Epithelial cell of prostate (primary cell): ENCODE measurements around the gene SH3RF3.
A peak's percentile ranks its signal among the peaks of the same experiment; 100 is the strongest.

Experiments
- DNase-seq: peaks from one replicate; pipeline ENCODE4 v3.0.0-alpha.2; 2011; ENCODE audit warnings: low read depth, low spot score
- H3K27ac ChIP-seq: fragments of 450-650 bp; 2 replicates; pipeline ENCODE4 v1.5.1; 2017; ENCODE audit warnings: mild to moderate bottlenecking

Gene SH3RF3

GRCh38 chr2:109513749-109514588, 385.0 kb downstream of the SH3RF3 start:
- H3K27ac ChIP-seq, result peak overlapping the region; percentile 0
- DNase-seq, result peak; percentile 56

GRCh38 chr2:109514857-109515256, 385.9 kb downstream of the SH3RF3 start:
- DNase-seq, result no peak
- H3K27ac ChIP-seq, result no peak overlapping the region

DNA sequence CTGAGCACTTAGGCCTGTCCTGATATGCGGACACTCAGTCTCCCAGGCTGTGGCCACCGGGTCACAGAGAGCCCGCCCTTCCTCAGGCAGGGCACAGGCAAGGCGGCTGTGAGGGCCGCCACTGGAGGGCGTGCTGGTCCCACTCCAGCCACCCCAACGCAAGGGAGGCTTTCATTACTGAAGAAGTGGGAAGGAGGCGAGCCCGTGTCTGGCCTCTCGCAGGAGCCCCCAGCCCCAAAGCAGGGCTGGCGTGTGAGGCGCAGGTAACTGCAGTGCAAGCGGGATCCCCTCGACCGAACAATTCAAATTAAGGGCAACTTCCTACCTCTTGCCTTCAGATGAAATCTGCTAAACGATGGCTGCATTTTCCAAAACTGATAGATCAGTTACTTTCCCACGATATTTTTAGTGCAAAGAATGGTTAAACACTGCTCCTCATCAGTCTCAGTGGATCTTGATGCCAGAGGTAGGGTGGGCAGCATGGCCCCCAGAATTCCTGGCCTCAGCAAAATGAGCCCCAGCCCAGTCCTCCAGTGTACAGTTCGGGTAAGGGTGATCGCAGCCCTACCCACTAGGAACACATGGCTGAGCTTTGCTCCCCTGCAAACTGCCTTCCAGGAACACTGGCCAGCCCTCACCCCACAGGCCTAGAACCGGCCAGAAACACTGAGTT, 387.6 kb downstream of the SH3RF3 start:
- no peak for DNase-seq
- no peak overlapping the region for H3K27ac ChIP-seq

DNA sequence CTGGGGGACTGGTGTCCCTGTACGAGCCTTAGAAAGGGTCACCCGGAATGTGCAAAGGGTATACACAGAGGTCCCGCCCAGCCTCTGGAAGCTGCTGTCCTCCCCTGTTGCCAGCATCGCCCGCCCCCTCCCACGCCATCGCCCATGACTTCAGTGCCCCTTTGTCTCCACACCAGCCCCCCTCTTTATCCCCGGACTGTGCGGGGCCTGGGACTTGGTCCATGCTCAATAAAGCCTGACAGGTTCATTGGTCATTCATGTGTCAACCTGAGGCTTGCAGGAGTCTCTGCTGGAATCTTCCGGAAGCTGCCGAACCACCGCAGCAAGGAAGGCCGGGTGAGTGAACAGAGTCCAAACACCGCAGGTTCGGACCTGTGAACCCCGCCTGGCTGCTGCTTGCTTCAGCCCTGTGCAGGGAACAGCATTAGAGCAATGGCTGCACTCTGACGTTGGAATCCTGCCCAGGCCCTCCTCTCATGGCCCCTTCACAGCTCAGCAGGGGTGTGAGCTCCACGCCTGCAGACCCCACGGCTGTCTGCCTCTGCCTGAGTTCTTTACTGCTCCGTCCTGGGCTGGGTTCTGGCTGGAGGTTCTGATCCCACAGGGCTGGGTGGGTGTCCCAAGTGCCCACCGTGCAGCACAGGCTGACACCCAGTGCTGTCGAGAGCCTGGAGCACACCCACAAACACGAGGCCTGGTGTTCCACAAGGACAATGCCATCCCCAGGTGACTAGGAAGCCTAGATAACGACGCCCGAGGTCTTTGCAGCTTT, 388.3 kb downstream of the SH3RF3 start:
- no peak for DNase-seq
- H3K27ac ChIP-seq, result no peak overlapping the region

- DNase-seq, result no peak
Observed at GRCh38 chr2:109519513-109519912, 390.5 kb downstream of the SH3RF3 start.

GRCh38 chr2:109521233-109522062, 392.4 kb downstream of the SH3RF3 start:
- no peak overlapping the region for H3K27ac ChIP-seq
- no peak for DNase-seq

More at GRCh38 chr2:109519513-109519912, 390.5 kb downstream of the SH3RF3 start:
- no peak overlapping the region for H3K27ac ChIP-seq

DNA sequence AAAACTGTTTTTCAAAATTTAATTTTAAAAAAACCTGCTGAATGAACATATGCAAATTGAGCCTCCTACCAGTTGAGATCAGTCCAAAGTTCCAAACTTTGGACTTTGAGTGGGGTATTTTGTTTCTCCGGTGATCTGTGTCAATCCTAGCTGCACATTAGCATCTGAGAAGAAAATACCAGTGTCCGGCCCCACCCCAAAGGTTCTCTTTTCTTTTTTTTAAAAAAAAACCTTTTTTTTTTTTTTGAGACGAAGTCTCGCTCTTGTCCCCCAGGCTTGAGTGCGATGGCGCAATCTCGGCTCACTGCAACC, 393.0 kb downstream of the SH3RF3 start:
- H3K27ac ChIP-seq, result no peak overlapping the region
- no peak for DNase-seq

- no peak for DNase-seq
- H3K27ac ChIP-seq, result no peak overlapping the region
Observed at GRCh38 chr2:109523121-109523520, 394.1 kb downstream of the SH3RF3 start.

DNA sequence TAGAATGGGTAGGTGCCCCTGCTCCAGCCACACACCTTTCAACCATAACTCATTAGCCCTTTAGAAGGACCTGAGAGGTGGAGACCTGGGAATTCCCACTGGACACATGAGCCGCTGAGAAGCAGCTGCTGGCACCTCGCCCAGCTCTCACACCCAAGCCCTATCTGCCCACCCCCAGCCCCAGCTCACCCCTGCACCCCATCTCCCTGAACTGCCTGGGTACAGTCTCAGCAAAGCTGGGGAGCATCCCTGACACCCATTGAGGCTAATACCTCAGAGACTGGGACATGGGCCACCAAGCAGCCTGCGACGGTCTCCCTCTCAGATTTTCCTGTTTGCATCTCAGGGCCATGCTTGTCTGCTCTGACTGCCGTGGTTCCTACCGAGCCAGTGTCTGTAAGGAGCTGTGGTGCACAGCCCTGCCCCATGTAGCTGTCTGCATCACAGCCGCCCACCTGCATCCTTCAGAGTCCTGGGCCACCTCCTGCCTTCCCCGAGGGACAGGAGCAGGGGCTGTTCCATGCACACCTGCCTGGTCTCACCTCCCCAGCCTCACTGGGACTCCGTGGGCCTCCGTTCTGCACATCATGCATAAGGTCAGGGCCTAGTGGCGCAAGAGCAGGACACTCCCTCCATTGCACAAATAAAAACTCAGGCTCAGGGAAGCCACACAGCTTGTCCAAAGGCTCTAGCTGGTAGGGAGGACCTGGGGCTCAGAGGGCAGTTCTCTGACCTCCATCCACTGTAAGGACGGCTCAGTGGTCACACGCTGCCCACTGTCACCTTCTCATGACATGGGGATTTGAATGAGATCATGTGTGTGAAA, 394.7 kb downstream of the SH3RF3 start:
- H3K27ac ChIP-seq, result no peak overlapping the region
- DNase-seq, result no peak

- DNase-seq, result no peak
- H3K27ac ChIP-seq, result no peak overlapping the region
Observed at GRCh38 chr2:109525836-109526235, 396.8 kb downstream of the SH3RF3 start.

- DNase-seq, result no peak
- no peak overlapping the region for H3K27ac ChIP-seq
Observed at GRCh38 chr2:109526442-109526970, 397.5 kb downstream of the SH3RF3 start.

- no peak overlapping the region for H3K27ac ChIP-seq
- no peak for DNase-seq
Observed at GRCh38 chr2:109527079-109527478, 398.1 kb downstream of the SH3RF3 start.

DNA sequence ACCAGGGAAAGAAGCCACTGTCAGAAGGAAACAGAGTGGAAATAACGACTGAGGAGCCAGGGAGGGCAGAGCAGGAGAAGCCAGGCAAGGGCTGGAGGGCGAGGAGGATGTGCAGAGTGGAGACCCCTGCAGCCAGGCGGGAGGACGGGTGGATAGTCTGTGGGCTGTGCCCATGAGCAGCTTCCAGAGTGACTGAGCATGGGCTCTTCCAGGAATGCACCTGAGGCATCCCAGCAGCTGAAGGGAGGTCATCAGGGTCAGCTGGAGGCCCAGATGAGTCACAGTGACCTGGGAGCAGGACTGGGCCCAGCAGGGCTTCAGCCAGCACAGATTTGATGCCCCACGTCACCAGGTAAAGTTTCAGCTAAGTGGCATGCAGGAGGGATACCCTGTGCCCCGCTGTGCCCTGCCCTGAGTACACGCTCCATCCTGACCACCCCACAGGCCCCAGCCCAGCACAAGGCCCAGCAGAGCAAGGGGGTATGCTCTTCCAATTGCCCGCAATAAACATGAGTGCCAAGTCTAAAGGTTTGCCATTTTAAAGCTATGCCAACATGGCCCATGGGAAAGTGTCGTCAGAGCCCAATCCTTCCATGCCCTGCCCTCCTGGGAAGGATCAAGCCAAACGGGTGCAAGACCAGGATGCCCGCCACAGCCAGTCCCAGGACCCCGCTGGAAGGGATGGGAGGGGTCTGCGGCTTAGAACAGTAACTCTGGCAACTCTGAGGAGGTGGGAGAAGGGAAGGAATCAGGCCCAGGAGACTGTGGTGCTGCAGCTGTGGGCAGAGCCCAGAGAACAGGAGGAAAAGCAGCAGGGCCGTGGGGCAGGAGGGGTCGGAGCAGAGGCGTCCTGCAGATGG, 399.1 kb downstream of the SH3RF3 start:
- DNase-seq, result no peak
- no peak overlapping the region for H3K27ac ChIP-seq

DNA sequence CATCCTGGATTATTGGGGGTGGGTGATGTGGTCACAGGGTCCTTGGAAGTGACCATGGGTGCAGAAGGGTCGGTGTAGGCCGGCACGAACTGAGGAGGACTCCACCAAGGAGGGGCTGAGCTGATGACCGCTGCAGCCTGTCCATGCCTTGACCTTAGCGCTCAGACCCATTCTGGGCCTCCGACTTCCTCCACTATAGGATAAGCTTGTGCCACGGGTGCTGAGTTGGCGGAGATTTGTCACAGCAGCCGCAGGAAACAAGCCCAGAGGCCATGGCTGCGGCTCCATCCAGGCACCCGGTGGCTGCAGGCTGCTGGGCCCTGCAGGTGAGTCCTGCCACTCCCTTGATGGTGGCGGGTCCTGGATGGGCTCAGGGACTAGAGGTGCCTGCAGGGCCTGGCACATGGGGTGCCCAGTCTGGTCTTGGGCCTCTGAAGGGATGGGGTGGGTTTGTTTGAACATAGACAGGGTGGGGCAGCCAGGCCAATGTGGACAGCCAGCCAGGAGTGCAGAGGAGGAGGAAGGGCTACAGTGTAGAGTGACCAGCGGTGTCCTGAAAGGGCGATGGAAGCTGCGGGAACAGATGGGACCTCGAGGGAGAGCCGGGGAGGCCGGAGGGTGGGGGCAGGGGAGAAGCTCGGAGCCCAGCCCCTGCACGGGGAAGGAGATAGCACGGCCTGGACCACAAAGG, 400.0 kb downstream of the SH3RF3 start:
- H3K27ac ChIP-seq, result no peak overlapping the region
- no peak for DNase-seq

DNA sequence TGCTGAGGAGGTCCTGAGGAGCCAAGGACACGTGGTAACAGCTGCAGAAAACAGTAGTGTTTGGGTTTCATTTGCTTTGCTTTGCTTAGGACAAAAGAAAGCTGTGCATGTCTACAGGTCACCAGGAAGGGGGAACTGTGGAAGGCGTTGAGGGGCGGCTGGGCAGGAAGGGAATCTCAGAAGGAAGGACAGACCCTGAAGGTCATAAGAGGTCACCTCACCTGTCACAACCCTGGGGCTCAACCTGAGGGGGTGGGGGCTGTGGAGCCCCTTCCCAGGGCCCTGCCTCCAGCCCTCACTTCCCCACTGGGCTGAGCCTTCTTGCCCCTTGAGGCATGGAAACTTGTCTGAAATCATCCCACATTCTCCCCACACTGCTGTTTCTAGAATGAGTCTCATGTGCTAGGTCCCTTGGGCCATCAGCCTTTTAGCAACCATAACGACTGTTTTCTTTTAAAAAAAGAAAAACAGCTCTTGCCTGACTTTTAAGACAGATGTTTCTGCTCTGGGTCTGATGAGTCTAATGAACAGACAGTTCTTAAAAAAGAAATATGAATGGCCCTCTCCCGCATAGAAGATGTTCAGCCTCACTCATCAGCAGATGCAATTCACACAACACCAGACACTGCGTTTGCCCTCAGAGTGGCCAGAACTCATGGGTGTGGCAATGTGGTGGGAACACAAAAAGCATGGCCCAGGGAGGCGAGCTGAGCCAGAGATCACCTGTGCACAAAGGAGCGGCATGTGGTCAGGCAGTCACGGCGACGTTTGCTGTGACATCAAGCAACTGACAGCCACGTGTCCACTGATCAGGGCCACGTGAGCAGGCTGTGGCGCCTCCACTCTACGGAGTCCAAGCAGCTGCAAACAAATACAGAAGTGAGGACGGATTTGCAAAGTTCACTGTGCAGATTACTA, 400.8 kb downstream of the SH3RF3 start:
- DNase-seq, result no peak
- H3K27ac ChIP-seq, result no peak overlapping the region

- no peak overlapping the region for H3K27ac ChIP-seq
- DNase-seq, result no peak
Observed at GRCh38 chr2:109530712-109531111, 401.7 kb downstream of the SH3RF3 start.

GRCh38 chr2:109531221-109531620, 402.2 kb downstream of the SH3RF3 start:
- no peak for DNase-seq
- H3K27ac ChIP-seq, result no peak overlapping the region
